ELR (cell line): ENCODE results near the gene EPHA2.
A peak's percentile ranks its signal among the peaks of the same experiment; 100 is the strongest.

Experiments used
- DNase-seq: peaks from one replicate; pipeline ENCODE4 v3.0.0-alpha.2; 2015; ENCODE audit warnings: low read depth

EPHA2 gene

GRCh38 chr1:16149702-16150488 lies 6.0 kb downstream of the EPHA2 start:
- no peak for DNase-seq

- DNase-seq = no peak
Observed at GRCh38 chr1:16149146-16149545, 6.7 kb downstream of the EPHA2 start.

- DNase-seq = no peak
Observed at GRCh38 chr1:16148329-16149092, 7.4 kb downstream of the EPHA2 start.

GRCh38 chr1:16147156-16147926 lies 8.5 kb downstream of the EPHA2 start:
- no peak for DNase-seq

GRCh38 chr1:16146279-16147155 lies 9.4 kb downstream of the EPHA2 start:
- DNase-seq = peak; percentile 95

GRCh38 chr1:16145662-16146278 lies 10.1 kb downstream of the EPHA2 start:
- peak; percentile 97 for DNase-seq

GRCh38 chr1:16145030-16145661 lies 10.7 kb downstream of the EPHA2 start:
- peak; percentile 79 for DNase-seq

GRCh38 chr1:16144325-16145029 lies 11.4 kb downstream of the EPHA2 start:
- no peak for DNase-seq

- DNase-seq = peak; percentile 71
Observed at GRCh38 chr1:16143566-16144324, 12.1 kb downstream of the EPHA2 start.

- no peak for DNase-seq
Observed at GRCh38 chr1:16143005-16143565, 12.8 kb downstream of the EPHA2 start.

GRCh38 chr1:16142383-16142995 lies 13.4 kb downstream of the EPHA2 start:
- no peak for DNase-seq

- DNase-seq = no peak
Observed at GRCh38 chr1:16141573-16142336, 14.1 kb downstream of the EPHA2 start.

GRCh38 chr1:16140068-16140596 lies 15.7 kb downstream of the EPHA2 start:
- DNase-seq = no peak

- DNase-seq = peak; percentile 95
Observed at GRCh38 chr1:16139473-16139962, 16.4 kb downstream of the EPHA2 start.

- peak; percentile 84 for DNase-seq
Observed at GRCh38 chr1:16138772-16139221, 17.1 kb downstream of the EPHA2 start.

- DNase-seq = no peak
Observed at GRCh38 chr1:16137890-16138467, 17.9 kb downstream of the EPHA2 start.

GRCh38 chr1:16135501-16135900 lies 20.4 kb downstream of the EPHA2 start:
- DNase-seq = no peak
